ENCODE data around the gene MPZL2.

Gene MPZL2

GRCh38 chr11:118210323-118210722 is 53.8 kb downstream of the MPZL2 start:
- TF ChIP-seq CTCF (IDR thresholded peaks at IDR 0.05; ENCODE audit: low read depth, low read length): no peak
- DNase-seq: no peak
- Histone ChIP-seq H3K4me3 (ENCODE audit: low read depth, low read length) (no peak overlapping the region), H3K9me3 (ENCODE audit: severe bottlenecking) (no peaks in the 10 kb centered on the region), H3K27ac (no peak overlapping the region), H3K27me3 (ENCODE audit: insufficient read depth, low read depth, severe bottlenecking) (no peaks in the 10 kb centered on the region), H3K36me3 (no peaks in the 10 kb centered on the region)

GRCh38 chr11:118209033-118209432 is 55.1 kb downstream of the MPZL2 start:
- no peaks in the 10 kb centered on the region for H3K36me3 ChIP-seq
- H3K27ac ChIP-seq: no peak overlapping the region
- no peaks in the 10 kb centered on the region for H3K9me3 ChIP-seq (ENCODE audit: severe bottlenecking)
- no peak overlapping the region for H3K4me3 ChIP-seq (ENCODE audit: low read depth, low read length)
- no peaks in the 10 kb centered on the region for H3K27me3 ChIP-seq (ENCODE audit: insufficient read depth, low read depth, severe bottlenecking)
- DNase-seq: no peak
- no peak for TF ChIP-seq CTCF (IDR thresholded peaks at IDR 0.05; ENCODE audit: low read depth, low read length)

- no peak for TF ChIP-seq CTCF (IDR thresholded peaks at IDR 0.05; ENCODE audit: low read depth, low read length)
- H3K36me3 ChIP-seq: no peaks in the 10 kb centered on the region
- H3K4me3 ChIP-seq (ENCODE audit: low read depth, low read length): no peak overlapping the region
- DNase-seq: no peak
- no peaks in the 10 kb centered on the region for H3K9me3 ChIP-seq (ENCODE audit: severe bottlenecking)
- H3K27ac ChIP-seq: no peak overlapping the region
- H3K27me3 ChIP-seq (ENCODE audit: insufficient read depth, low read depth, severe bottlenecking): no peaks in the 10 kb centered on the region
These were observed 57.0 kb downstream of the MPZL2 start for GRCh38 chr11:118207079-118207478.

- Histone ChIP-seq H3K27me3 (ENCODE audit: insufficient read depth, low read depth, severe bottlenecking) (no peaks in the 10 kb centered on the region), H3K4me3 (ENCODE audit: low read depth, low read length) (no peak overlapping the region), H3K9me3 (ENCODE audit: severe bottlenecking) (no peaks in the 10 kb centered on the region), H3K36me3 (no peaks in the 10 kb centered on the region), H3K27ac (no peak overlapping the region)
- DNase-seq: no peak
- TF ChIP-seq CTCF (IDR thresholded peaks at IDR 0.05; ENCODE audit: low read depth, low read length): no peak
These were observed 57.6 kb downstream of the MPZL2 start for GRCh38 chr11:118206391-118207031.

GRCh38 chr11:118205606-118206378 is 58.3 kb downstream of the MPZL2 start:
- no peak for TF ChIP-seq CTCF (IDR thresholded peaks at IDR 0.05; ENCODE audit: low read depth, low read length)
- no peaks in the 10 kb centered on the region for H3K9me3 ChIP-seq (ENCODE audit: severe bottlenecking)
- H3K27me3 ChIP-seq (ENCODE audit: insufficient read depth, low read depth, severe bottlenecking): no peaks in the 10 kb centered on the region
- no peak for DNase-seq
- H3K27ac ChIP-seq: no peak overlapping the region
- H3K4me3 ChIP-seq (ENCODE audit: low read depth, low read length): no peak overlapping the region
- H3K36me3 ChIP-seq: no peaks in the 10 kb centered on the region

Measured in WERI-Rb-1 (cell line).